Activated CD8-positive, alpha-beta memory T cell treated with anti-CD3 and anti-CD28 coated beads for 1 hour (primary cell): ENCODE data around the gene MTMR12.

Source experiments
- DNase-seq, 2 donors: peaks; one replicate each; pipeline ENCODE4 v3.0.0-alpha.2; 2020; ENCODE audit warnings: low read depth in 1 of 2; ENCODE audit errors: extremely low read depth in 1 of 2

Gene MTMR12

GRCh38 chr5:32206053-32206452 is 106.7 kb downstream of the MTMR12 start:
- no peak for DNase-seq

GRCh38 chr5:32202394-32202793 is 110.3 kb downstream of the MTMR12 start:
- DNase-seq, result no peak

- no peak for DNase-seq
Measured at GRCh38 chr5:32201122-32201753, 111.5 kb downstream of the MTMR12 start.

- no peak for DNase-seq
Measured at GRCh38 chr5:32197032-32197431, 115.7 kb downstream of the MTMR12 start.

- DNase-seq, result no peak
Measured at GRCh38 chr5:32195265-32195664, 117.5 kb downstream of the MTMR12 start.

GRCh38 chr5:32193591-32193990 is 119.1 kb downstream of the MTMR12 start:
- no peak for DNase-seq

- DNase-seq, result no peak
Measured at GRCh38 chr5:32190095-32190494, 122.6 kb downstream of the MTMR12 start.

GRCh38 chr5:32187675-32188074 is 125.1 kb downstream of the MTMR12 start:
- DNase-seq, result no peak

GRCh38 chr5:32182463-32183063 is 130.2 kb downstream of the MTMR12 start:
- no peak for DNase-seq
